ENCODE measurements around the gene UBXN7. TPM values are rescaled to one million over a fixed set of nuclear protein-coding genes. Genes with fewer than 3 reads are reported as not detected.

Gene UBXN7
- total and polyA plus RNA-seq, 9 of the 15 experiments (the other 6 are each of a cell fraction or from before 2014, with no cell fraction given) = 3.5 to 44.6 (median 13.4) TPM

DNA sequence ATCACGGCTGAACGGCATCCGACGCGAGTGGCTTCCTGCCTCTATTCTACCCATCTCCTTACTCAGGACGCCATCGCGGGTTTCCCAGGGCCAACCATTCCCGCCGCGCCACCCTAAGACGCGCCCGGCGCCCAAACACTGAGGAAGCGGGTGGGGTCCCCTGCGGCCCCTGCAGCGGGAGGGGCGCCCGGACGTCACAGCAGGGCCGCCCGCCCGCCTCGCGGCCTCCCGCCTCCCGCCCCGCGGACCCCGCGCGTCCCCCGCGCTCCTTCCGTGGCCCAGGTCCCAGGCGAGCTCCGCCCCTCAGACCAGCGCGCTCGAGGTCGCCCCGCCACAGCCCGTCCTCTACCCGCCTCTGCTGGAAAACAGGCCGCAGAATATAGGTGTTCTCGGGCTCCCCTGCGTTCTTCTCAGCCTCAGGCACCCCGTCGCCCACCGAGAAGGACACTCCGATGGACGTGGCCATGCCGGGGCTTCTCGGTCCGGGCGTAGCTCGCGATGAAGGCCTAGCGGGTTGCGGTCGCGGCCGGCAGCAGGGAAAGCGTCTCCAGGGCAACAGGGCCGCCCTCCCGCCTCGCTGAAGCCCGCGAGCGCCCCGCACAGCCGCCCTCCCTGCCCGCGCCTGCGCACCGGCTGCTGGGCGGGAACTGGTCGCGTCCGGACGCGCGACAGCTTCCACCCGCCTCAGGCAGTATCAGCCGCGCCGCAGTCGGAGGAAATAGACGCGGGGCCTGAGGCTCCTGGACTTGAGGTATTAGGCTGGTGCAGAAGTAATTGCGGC lies 114.3 kb downstream of the UBXN7 start, which contains the start of gene DYNLT2B (continued):
- TF ChIP-seq STAT5A (IDR thresholded peaks at IDR 0.05; ENCODE audit: borderline replicate concordance, low read length) = no peak
- peak; percentile 75 for TF ChIP-seq MXI1 (IDR thresholded peaks at IDR 0.05; ENCODE audit: low read depth, low read length)
- TF ChIP-seq, protein P1, sequence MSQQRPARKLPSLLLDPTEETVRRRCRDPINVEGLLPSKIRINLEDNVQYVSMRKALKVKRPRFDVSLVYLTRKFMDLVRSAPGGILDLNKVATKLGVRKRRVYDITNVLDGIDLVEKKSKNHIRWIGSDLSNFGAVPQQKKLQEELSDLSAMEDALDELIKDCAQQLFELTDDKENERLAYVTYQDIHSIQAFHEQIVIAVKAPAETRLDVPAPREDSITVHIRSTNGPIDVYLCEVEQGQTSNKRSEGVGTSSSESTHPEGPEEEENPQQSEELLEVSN (IDR thresholded peaks at IDR 0.05; ENCODE audit: borderline replicate concordance in 1 of 2, extremely low read depth in 1 of 2, insufficient read depth in 1 of 2, insufficient read length in 1 of 2, low read depth in 1 of 2, low read length in 1 of 2, poor library complexity in 1 of 2, severe bottlenecking in 1 of 2) = peak; percentile 81 to 94
- no peak for TF ChIP-seq CREBBP (IDR thresholded peaks at IDR 0.05; ENCODE audit: low read depth, low read length)
- TF ChIP-seq, protein P2, sequence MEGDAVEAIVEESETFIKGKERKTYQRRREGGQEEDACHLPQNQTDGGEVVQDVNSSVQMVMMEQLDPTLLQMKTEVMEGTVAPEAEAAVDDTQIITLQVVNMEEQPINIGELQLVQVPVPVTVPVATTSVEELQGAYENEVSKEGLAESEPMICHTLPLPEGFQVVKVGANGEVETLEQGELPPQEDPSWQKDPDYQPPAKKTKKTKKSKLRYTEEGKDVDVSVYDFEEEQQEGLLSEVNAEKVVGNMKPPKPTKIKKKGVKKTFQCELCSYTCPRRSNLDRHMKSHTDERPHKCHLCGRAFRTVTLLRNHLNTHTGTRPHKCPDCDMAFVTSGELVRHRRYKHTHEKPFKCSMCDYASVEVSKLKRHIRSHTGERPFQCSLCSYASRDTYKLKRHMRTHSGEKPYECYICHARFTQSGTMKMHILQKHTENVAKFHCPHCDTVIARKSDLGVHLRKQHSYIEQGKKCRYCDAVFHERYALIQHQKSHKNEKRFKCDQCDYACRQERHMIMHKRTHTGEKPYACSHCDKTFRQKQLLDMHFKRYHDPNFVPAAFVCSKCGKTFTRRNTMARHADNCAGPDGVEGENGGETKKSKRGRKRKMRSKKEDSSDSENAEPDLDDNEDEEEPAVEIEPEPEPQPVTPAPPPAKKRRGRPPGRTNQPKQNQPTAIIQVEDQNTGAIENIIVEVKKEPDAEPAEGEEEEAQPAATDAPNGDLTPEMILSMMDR (IDR thresholded peaks at IDR 0.05 in 2 of 3, conservative IDR thresholded peaks at IDR 0.05 in 1 of 3; ENCODE audit: insufficient read depth in 2 of 3, low read depth in 1 of 3, low read length in 3 of 3) = peak in 2 of 3 experiments; percentile 22 to 38; a peak in 2 of 6 replicates
- TF ChIP-seq KDM2B (CRISPR knock-in tag; IDR thresholded peaks at IDR 0.05) = no peak
- TF ChIP-seq CEBPG (CRISPR knock-in tag; IDR thresholded peaks at IDR 0.05) = peak; percentile 22; the same call in 1 of the 2 replicates
- no peak for TF ChIP-seq CEBPG (tag; conservative IDR thresholded peaks at IDR 0.05 in 1 of 2, IDR thresholded peaks at IDR 0.05 in 1 of 2)
- TF ChIP-seq, protein P3, sequence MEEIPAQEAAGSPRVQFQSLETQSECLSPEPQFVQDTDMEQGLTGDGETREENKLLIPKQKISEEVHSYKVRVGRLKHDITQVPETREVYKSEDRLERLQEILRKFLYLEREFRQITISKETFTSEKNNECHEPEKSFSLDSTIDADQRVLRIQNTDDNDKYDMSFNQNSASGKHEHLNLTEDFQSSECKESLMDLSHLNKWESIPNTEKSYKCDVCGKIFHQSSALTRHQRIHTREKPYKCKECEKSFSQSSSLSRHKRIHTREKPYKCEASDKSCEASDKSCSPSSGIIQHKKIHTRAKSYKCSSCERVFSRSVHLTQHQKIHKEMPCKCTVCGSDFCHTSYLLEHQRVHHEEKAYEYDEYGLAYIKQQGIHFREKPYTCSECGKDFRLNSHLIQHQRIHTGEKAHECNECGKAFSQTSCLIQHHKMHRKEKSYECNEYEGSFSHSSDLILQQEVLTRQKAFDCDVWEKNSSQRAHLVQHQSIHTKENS (CRISPR knock-in tag; IDR thresholded peaks at IDR 0.05) = no peak
- no peak for TF ChIP-seq GATA2 (CRISPR knock-in tag; IDR thresholded peaks at IDR 0.05)
- TF ChIP-seq SMARCE1 (IDR thresholded peaks at IDR 0.05) = 0 out of 2 replicates have a peak, but pooled peaks have one; percentile 42
- TF ChIP-seq POLR2G (IDR thresholded peaks at IDR 0.05; ENCODE audit: low read depth, low read length) = peak; percentile 90
- TF ChIP-seq, protein P4, sequence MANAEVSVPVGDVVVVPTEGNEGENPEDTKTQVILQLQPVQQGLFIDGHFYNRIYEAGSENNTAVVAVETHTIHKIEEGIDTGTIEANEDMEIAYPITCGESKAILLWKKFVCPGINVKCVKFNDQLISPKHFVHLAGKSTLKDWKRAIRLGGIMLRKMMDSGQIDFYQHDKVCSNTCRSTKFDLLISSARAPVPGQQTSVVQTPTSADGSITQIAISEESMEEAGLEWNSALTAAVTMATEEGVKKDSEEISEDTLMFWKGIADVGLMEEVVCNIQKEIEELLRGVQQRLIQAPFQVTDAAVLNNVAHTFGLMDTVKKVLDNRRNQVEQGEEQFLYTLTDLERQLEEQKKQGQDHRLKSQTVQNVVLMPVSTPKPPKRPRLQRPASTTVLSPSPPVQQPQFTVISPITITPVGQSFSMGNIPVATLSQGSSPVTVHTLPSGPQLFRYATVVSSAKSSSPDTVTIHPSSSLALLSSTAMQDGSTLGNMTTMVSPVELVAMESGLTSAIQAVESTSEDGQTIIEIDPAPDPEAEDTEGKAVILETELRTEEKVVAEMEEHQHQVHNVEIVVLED (CRISPR knock-in tag; IDR thresholded peaks at IDR 0.05) = peak; percentile 39
- 0 out of 2 replicates have a peak, but pooled peaks have one; percentile 1 for TF ChIP-seq KAT7 (CRISPR knock-in tag; IDR thresholded peaks at IDR 0.05; ENCODE audit: borderline replicate concordance)
- TF ChIP-seq, protein P5, sequence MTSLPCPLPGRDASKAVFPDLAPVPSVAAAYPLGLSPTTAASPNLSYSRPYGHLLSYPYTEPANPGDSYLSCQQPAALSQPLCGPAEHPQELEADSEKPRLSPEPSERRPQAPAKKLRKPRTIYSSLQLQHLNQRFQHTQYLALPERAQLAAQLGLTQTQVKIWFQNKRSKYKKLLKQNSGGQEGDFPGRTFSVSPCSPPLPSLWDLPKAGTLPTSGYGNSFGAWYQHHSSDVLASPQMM (CRISPR knock-in tag; IDR thresholded peaks at IDR 0.05) = no peak
- TF ChIP-seq GABPA (tag; conservative IDR thresholded peaks at IDR 0.05; ENCODE audit: low read depth) = peak; percentile 38
- TF ChIP-seq, protein P6, sequence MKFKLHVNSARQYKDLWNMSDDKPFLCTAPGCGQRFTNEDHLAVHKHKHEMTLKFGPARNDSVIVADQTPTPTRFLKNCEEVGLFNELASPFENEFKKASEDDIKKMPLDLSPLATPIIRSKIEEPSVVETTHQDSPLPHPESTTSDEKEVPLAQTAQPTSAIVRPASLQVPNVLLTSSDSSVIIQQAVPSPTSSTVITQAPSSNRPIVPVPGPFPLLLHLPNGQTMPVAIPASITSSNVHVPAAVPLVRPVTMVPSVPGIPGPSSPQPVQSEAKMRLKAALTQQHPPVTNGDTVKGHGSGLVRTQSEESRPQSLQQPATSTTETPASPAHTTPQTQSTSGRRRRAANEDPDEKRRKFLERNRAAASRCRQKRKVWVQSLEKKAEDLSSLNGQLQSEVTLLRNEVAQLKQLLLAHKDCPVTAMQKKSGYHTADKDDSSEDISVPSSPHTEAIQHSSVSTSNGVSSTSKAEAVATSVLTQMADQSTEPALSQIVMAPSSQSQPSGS (CRISPR knock-in tag; IDR thresholded peaks at IDR 0.05) = no peak
- TF ChIP-seq POLR2AphosphoS2 (IDR thresholded peaks at IDR 0.05; ENCODE audit: low read length) = peak; percentile 100

Measured in K562 (cell line).